HG02884 (cell line): ENCODE data around the gene NCAPH2.

ENCODE experiments used
- ATAC-seq: cut with Tn5 transposase; IDR thresholded peaks from one replicate; pipeline ENCODE4 v1.9.1; 2021; ENCODE audit warnings: mild to moderate bottlenecking, moderate library complexity; ENCODE audit not compliant: unreplicated experiment

The NCAPH2 gene

GRCh38 chr22:50569896-50570535 lies 62.0 kb downstream of the NCAPH2 start:
- no peak for ATAC-seq

GRCh38 chr22:50570861-50571260 lies 62.8 kb downstream of the NCAPH2 start:
- no peak for ATAC-seq

- no peak for ATAC-seq
Observed at GRCh38 chr22:50571264-50572175, 63.5 kb downstream of the NCAPH2 start.

GRCh38 chr22:50572965-50573364 lies 64.9 kb downstream of the NCAPH2 start:
- no peak for ATAC-seq

- ATAC-seq: no peak
Observed at GRCh38 chr22:50573491-50574382, 65.7 kb downstream of the NCAPH2 start.

GRCh38 chr22:50574383-50574755 lies 66.3 kb downstream of the NCAPH2 start:
- ATAC-seq: no peak
